Glomerular endothelial cell (primary cell): ENCODE data around the gene ZNF148. TPM values are rescaled to one million over a fixed set of nuclear protein-coding genes. Genes with fewer than 3 reads are reported as not detected.
"Not testable (repeated sequence)": the region's sequence is repeated elsewhere in the genome, so short reads cannot be mapped to it uniquely, and the experiment has no call there.

ENCODE experiments used
- DNase-seq: peaks from one replicate; pipeline ENCODE4 v3.0.0-alpha.2; 2011; ENCODE audit warnings: low read depth, low spot score; ENCODE audit errors: extremely low read depth
- total RNA-seq: library from RNA; depleted of rRNA; stranded (reverse); fragments of >200 nt; gene quantifications from 2 replicates; pipeline ENCODE4 v1.2.3, GENCODE V29; 2015

The ZNF148 gene, protein sequence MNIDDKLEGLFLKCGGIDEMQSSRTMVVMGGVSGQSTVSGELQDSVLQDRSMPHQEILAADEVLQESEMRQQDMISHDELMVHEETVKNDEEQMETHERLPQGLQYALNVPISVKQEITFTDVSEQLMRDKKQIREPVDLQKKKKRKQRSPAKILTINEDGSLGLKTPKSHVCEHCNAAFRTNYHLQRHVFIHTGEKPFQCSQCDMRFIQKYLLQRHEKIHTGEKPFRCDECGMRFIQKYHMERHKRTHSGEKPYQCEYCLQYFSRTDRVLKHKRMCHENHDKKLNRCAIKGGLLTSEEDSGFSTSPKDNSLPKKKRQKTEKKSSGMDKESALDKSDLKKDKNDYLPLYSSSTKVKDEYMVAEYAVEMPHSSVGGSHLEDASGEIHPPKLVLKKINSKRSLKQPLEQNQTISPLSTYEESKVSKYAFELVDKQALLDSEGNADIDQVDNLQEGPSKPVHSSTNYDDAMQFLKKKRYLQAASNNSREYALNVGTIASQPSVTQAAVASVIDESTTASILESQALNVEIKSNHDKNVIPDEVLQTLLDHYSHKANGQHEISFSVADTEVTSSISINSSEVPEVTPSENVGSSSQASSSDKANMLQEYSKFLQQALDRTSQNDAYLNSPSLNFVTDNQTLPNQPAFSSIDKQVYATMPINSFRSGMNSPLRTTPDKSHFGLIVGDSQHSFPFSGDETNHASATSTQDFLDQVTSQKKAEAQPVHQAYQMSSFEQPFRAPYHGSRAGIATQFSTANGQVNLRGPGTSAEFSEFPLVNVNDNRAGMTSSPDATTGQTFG
- total RNA-seq = 15.2 and 21.4 TPM in 2 replicates

DNA sequence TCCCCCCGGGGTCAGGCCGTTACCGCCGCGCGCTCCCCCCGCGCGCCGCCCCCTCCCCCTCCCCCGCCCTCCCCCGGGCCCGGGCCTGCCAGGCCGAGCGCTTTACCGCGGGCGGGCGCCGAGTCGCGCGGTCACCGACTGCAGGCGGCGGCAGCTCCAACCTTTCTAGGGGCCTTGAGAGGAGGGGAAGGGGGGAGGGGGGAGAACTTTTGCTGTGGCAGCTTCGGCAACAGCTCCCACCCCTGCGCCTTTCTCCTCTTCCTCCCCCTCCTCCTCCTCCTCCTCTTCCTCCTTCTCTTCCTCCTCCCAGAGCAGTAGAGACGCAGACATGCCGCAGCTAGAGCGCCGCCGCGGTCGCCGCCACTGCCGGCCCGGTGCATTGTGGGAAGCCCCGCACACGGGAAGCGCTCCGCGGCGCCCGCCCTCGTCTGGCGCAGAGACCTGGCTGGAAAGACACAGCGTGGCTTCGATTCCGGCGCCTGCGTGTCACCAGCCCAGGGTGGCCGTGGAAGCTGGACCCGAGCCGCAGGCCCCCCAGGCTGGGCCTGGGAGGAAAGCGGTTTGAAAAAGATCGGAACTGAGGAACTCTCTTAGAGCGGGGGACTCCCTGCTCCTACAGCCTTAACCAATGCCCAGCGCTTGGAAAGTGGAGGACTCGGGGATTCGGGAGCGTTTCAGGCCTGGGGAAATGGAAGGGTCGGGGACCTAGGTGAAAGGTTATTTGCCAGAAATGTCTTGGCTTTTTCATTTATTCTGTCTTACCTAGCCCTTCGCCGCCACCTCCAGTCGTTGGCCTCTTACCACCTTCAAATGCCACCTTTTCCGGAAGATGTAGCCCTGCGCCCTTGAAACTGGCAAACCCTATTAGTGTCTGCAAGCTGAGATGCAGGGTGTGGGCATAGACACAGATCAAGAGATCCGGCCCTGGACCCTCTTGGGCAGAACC, at the start of gene ZNF148:
ZNF148 (minus strand) TSS at position 330 of the 946 bp plus-strand sequence. CDS start 61,685 bp downstream, outside the sequence.
- no peak for DNase-seq

DNA sequence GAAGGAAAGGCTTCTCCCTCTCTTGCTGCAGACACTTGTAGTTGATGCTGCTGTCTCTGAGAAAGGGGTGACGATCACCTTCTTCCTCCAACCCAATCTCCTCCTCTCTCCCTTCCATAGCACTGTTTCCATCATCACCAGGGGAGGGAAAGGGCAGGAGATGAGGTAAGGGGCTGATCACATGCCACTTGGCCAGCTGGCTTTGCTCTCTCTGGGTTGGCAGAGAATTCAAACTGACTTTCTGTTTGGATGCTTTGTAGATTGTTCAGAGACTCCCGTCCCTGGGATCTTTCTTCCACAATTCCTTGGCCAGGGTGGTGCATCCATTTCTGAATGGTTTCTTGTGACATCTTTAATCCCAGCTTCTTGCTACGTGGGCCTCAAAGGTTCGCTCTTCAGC, 43.2 kb upstream of the ZNF148 start:
- DNase-seq = no peak

DNA sequence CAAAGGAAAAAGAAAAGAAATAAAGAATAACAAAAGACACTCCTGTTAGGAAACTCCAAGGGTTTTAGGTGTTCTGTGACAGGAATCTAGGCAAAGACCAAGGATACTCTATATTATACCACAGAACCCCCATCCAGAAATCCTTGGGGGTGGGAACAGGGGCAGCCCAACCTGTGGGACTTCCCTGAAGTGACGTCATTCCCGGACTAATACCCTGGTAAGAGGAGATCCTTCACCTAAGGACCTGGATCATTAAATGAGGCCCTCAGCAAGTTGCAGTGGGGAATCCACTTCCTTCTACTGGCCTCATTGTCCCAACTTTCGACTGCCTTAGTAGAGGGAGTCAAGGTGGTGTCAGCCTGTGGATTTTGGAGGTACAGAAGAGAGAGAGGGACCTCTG, 41.1 kb upstream of the ZNF148 start:
- no peak for DNase-seq

DNA sequence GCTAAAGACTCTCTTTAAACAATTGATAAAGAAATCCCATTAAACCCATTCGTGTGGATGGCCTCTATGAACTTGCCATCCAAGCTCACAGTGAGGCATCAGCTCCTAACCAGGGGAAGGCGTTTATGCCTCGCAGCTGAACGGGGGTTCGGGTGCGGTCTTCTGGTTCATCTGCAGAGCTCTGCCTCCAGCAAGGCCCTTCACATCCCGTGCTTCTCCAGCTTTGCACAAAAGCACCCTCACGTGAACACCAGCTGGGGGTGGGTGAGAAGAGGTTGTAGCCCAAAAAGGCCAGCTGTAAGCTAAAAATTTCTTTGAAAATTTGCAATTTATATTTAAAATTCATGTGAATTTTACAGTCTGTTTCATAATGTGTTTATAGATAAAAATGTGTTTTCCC, 39.5 kb upstream of the ZNF148 start:
- no peak for DNase-seq

DNA sequence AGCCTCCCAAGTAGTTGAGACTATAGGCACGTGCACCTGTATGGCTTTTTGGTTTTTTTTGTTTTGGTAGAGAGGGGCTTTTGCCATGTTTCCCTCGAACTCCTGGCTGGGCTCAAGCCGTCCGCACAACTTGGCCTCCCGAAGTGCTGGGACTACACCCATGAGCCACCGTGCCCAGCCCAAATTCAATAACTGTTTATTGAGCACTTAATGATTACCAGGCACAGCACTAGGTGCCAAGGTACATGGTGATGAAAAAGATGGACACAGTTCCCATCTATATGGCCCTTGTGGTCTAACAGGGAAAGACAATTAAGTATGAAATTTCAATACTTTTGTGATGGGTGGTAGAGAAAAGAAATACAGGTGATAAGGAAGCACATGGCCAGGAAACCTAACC, 35.8 kb upstream of the ZNF148 start:
- DNase-seq = no peak

DNA sequence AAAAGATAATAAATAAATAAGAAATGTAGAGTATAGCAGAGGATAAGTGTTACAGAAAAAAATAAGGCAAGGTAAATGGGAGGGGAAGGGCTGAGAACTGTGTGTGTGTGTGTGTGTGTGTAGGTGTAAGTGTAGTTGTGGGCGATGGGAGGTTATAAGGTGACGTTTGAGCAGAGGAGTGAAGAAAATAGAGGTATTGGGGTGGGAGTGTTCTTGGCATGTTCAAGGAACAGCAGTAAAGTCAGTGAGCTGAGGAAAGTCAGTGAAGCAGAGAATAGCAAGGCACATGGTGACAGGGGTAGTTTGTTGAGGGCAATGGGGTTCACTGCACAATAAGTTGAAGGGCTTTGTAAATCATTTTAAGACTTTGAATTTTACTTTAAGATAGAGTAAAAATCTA, 30.9 kb upstream of the ZNF148 start:
- DNase-seq = no peak

DNA sequence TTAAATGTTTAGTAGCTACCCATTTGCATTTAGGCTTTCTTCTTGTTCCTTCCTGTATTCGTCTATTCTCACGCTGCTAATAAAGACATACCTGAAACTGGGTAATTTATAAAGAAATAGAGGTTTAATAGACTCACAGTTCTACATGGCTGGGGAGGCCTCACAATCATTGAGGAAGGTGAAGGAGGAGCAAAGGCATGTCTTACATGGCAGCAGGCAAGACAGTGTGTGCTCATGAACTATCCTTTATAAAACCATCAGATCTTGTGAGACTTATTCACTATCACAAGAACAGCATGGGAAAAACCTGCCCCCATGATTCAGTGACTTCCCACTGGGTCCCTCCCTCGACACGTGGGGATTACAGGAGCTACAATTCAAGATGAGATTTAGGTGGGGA, 30.4 kb upstream of the ZNF148 start:
- not testable (repeated sequence) for DNase-seq

DNA sequence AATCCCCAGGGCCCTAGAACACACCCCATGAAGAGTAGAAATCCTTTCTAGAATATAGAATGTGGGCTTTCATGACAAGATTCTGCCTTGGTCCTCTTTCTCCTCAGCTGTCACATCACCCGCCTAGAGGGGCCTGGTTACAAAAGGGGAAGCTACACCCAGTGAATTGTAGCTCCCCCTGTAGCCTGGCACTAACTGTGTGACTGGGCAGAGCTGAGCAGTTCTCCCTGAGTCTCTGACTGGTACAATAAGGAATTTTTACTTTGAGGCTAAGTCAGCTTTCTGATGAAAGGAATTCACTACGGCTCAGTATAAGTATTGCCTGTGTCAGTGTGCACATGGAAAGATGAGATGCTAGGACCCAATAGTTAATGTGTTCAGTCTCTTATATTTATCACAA, 28.7 kb upstream of the ZNF148 start:
- no peak for DNase-seq

DNA sequence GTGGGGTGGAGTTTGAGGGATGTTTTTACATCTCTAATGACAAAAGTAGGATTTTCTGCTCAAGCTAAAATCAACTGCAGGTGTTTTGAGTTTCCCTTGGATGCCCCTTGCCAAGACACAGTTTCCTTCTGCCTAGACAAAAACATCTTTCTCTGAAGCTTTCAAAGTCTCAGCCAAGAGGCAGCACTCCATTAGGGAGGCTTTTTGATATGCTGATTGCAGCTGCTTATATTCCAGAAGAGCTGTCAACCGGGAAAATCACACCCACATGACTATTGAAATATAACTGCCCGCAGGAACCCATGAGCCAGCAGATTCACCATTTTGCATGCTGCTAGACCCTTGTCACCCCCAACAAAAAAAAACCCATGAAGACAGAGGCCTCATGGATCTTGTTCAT, 27.5 kb upstream of the ZNF148 start:
- no peak for DNase-seq

DNA sequence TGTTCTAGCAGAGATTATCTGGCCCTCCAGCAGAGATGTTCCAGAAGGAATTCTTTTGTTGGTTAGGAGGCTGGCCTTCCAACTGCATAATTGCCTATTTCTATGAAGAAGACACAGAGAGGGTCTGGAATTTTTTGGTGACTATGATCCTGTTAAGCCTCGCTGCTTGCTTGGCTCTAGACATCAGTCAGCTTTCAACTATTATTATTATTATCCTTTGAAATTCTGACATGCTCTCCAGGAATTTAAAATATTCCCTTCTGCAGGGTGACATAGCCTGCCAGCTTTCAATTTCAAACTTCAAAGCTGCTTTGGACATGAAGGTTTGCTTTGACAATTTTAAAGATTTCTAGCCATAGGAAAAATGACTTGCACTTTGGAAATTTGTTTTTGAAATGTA, 26.3 kb upstream of the ZNF148 start:
- no peak for DNase-seq

DNA sequence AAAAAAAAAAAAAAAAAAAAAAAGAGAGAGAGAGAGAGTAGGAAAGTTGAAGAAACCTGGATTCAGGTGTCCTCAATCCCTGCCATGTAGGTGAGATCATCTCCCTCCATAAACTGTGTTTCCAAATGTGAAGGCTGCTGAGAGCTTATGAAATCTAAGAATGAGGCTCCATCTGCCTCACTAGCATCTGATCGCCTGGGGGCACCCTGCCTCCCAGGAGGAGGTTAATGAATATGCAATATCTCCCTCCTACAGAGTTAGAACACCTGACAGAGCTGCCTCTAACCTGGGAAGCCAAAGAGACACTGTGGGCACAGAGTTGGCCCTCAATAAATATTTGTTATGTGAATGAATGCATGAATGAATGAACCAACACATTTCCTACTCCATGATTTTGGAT, 23.8 kb upstream of the ZNF148 start:
- DNase-seq = no peak

DNA sequence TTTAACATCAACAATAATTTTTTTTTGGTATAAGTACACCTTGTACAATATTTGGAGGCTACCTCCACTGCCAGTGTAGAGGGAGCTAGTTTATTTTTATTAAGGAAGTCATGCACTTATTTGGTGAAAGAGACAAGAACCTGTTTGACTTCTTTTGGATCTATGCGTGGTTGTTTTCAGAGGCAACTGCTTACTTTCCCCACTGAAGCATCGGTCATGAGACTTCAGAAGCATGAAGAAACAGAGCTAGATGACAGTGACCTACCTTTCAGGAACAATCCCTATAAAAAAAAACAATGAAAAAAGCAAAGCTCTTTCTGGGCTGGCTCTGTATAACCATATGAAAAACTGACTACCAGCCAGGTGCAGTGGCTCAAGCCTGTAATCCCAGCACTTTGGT, 20.0 kb upstream of the ZNF148 start:
- no peak for DNase-seq

DNA sequence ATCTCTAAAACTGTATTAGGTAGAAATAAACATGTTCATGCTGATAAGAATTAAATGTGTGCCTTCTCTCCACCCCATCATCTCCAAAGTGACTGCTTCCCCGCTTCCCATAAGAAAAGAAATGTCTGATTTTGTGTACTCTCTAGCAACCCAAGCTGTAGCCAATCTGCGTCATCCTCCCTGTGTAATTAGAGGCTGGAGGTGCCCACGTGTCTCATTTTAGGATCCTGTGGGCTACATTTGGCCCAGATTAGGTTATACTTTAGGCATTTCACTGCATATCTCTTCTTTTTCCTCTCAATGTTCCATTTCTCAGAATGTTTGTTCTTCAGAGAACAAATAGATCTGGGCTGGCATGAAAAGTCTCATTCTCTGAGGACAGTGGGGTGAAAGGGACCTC, 19.3 kb upstream of the ZNF148 start:
- DNase-seq = no peak

DNA sequence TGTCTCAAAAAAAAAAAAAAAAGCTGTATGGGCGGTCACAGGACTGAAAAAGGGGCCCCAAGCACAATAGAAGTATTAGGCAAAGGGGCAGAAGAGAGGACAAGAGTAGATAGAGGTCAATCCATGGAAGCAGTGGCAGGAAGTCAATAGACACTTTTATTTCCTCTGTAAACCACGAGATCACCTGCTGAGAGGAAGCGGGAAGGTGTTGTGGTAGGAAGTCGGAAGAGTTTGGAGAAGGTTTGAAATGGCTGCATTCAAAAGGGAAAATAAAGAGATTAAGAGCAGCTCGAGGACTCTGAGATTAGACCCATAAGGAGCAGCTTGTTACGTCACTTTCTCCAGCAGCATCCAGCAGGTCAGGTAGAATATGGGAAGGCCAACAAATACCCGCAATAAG, 14.2 kb upstream of the ZNF148 start:
- DNase-seq = no peak

DNA sequence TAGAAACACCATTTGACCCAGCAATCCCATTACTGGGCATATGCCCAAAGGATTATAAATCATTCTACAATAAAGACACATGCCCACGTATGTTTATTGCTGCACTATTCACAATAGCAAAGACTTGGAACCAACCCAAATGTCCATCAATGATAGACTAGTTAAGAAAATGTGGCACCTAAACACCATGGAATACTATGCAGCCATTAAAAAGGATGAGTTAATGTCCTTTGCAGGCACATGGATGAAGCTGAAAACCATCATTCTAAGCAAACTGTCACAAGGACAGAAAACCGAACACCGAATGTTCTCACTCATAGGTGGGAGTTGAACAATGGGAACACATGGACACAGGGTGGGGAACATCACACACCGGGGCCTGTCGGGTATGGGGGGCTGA, 13.2 kb upstream of the ZNF148 start:
- not testable (repeated sequence) for DNase-seq

DNA sequence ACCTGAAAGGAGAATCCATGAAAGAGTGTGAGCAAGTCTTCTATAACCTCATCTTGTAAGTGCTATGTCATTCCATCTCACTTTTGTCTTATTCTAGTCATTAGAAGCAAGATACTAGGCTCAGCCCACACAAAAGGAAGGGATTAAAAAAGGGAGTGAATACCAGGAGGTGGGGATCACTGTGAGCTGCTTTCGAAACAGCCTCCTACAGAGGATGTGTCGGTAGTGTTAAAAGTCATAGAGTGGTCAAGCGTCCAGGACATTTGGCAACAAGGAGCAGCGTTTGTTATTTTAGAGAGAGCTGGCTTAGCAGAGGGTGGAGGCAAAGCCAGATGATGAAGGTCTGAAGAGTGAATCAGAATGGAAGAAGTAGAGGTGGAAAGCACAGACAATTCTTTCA, 11.7 kb upstream of the ZNF148 start:
- no peak for DNase-seq

DNA sequence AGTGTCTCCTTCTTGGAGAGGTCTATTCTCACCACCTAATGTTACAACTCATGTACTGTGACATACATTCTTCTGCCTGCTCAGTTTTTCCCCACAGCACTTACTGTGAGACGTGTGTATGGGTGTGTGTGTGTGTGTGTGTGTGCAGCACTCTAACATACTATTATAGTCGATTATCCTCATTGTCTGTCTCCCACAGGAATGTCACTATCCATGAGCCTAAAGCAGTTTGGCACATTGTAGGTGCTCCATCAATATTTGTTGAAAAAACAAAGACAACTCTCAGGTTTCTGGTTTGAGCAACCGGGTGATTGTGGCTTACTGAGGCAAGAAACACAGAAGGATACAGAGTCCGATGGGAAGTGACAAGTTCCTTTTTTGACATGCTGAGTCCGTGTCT, 8.6 kb upstream of the ZNF148 start:
- no peak for DNase-seq

DNA sequence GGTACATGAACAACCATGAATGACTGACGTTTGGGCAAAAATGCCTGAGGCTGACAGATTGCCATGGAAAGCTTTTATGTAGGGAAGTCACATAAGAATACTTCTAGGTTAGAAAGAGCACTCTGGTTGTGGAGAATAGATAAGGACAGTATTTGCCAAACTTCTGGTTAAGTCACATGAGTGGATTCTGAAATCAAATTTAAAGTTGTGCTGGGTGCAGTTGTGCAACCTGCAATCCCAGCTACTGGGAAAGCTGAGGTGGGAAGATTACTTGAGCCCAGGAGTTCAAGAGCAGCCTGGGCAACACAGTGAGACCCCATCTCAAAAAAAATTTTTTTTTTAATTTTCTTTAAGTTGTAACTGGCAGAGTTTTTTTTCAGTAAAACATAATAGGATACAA, 7.2 kb upstream of the ZNF148 start:
- DNase-seq = no peak

DNA sequence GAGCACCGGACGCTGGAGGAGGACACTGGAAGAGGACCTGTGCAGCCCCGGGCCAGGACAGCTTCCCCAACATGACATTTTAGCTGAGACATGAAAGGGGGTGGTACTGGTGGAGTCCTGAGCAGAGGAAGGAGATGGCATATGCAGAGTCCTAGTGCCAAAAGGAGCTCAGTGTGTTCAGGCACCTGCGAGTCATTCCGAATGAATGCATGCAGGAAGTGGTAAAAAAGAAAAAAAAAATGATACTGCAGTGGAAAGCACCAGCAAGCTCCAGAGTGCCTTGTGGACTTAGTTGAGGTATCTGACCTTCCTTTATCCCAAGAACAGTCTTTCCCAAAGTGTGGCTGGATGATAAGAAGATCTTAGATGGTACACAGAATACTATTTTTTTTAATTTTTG, 6.6 kb upstream of the ZNF148 start:
- no peak for DNase-seq

DNA sequence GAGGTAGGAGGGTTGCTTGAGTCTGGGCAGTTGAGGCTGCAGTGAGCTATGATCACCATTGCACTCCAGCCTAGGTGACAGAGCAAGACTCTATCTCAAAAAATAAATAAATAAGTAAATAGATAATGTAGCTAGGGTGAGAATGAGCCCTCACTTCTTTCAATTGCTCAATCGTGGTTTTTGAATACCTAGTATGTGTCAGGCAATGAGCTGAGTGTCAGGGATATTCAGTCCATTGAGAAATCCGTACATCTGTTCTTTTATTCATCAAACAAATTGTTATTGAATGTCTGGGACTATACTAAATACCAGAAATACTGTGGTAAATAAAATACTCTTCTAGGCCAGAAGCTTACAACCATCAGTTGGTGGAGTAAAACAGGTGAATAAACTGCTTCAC, 6.2 kb upstream of the ZNF148 start:
- DNase-seq = no peak

DNA sequence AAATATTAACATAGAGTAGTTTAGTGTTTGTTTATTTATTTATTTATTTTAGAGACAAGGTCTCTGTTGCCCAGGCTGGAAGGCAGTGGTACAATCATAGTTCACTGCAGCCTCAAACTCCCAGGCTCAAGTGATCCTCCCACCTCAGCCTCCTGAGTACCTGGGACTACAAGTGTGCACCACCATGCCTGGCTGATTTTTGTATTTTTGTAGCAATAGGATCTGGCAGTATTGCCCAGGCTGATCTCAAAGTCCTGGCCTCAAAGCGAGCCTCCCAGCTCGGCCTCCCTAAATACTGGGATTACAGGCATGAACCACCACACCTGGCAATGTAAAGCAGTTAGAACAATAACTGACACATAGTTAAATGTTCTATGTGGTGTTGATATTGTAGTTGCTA, 4.4 kb upstream of the ZNF148 start:
- no peak for DNase-seq
